ENCODE results near the gene PTGER2. TPM values are rescaled to one million over a fixed set of nuclear protein-coding genes. Genes with fewer than 3 reads are reported as not detected.

Gene PTGER2
- total and polyA plus RNA-seq, 8 donors: 1.3 to 22.0 (median 10.6) TPM

- no peak overlapping the region for H3K27ac ChIP-seq
- WGBS, 5 donors: 84 to 98% (median 87%) methylated on average over 1 of the region's 1 CpG
- intact Hi-C loops (cut with DNase I; ENCODE audit: low total_unique reads): no loop called here
- no peaks in the 10 kb centered on the region for H3K36me3 ChIP-seq
- TF ChIP-seq POLR2A (IDR thresholded peaks at IDR 0.05): no peak
- no peak for TF ChIP-seq CTCF (IDR thresholded peaks at IDR 0.05)
- TF ChIP-seq POLR2AphosphoS5 (IDR thresholded peaks at IDR 0.05): no peak
- no peak for TF ChIP-seq EP300 (IDR thresholded peaks at IDR 0.05)
- no peaks in the 10 kb centered on the region for H3K9me3 ChIP-seq
- H3K4me1 ChIP-seq: peaks cover 0 to 8% (median 0%) of the 10 kb centered on the region in 4 donors
- no peak for DNase-seq
- H3K4me3 ChIP-seq: no peak overlapping the region
- no peaks in the 10 kb centered on the region for H3K27me3 ChIP-seq
Measured at GRCh38 chr14:52339262-52339661, 25.1 kb downstream of the PTGER2 start.

- no peak overlapping the region for H3K27ac ChIP-seq
- intact Hi-C loops (cut with DNase I; ENCODE audit: low total_unique reads): no loop called here
- H3K4me3 ChIP-seq: no peak overlapping the region
- H3K9me3 ChIP-seq: no peaks in the 10 kb centered on the region
- no peak for DNase-seq
- no peaks in the 10 kb centered on the region for H3K36me3 ChIP-seq
- 67 to 100% (median 88%) methylated on average over 1 of the region's 1 CpG for WGBS, 5 donors
- H3K27me3 ChIP-seq: no peaks in the 10 kb centered on the region
- H3K4me1 ChIP-seq: peaks cover 0 to 6% (median 0%) of the 10 kb centered on the region in 4 donors
- TF ChIP-seq POLR2A (IDR thresholded peaks at IDR 0.05) (no peak), POLR2AphosphoS5 (IDR thresholded peaks at IDR 0.05) (no peak), EP300 (IDR thresholded peaks at IDR 0.05) (no peak), CTCF (IDR thresholded peaks at IDR 0.05) (no peak)
Measured at GRCh38 chr14:52342849-52343596, 28.9 kb downstream of the PTGER2 start.

- Histone ChIP-seq H3K4me3 (no peak overlapping the region), H3K9me3 (no peaks in the 10 kb centered on the region), H3K36me3 (no peaks in the 10 kb centered on the region), H3K27ac (no peak overlapping the region), H3K4me1 (peaks cover 0 to 22% (median 4%) of the 10 kb centered on the region in 4 donors), H3K27me3 (no peaks in the 10 kb centered on the region)
- DNase-seq: no peak
- intact Hi-C loops (cut with DNase I; ENCODE audit: low total_unique reads): no loop called here
- 77 to 92% (median 92%) methylated on average over 4 of the region's 4 CpGs for WGBS, 5 donors
- TF ChIP-seq POLR2A (IDR thresholded peaks at IDR 0.05) (no peak), POLR2AphosphoS5 (IDR thresholded peaks at IDR 0.05) (no peak), CTCF (IDR thresholded peaks at IDR 0.05) (no peak), EP300 (IDR thresholded peaks at IDR 0.05) (no peak)
Measured at GRCh38 chr14:52346778-52347177, 32.7 kb downstream of the PTGER2 start.

GRCh38 chr14:52348279-52348678, 34.2 kb downstream of the PTGER2 start:
- peak overlapping the region in 3 of 5 donors; percentile 15 to 79 (median 18) for H3K27ac ChIP-seq
- no peak for DNase-seq

More at GRCh38 chr14:52348279-52348678, 34.2 kb downstream of the PTGER2 start:
- WGBS, 5 donors: 70 to 77% (median 75%) methylated on average over 5 of the region's 5 CpGs
- no peaks in the 10 kb centered on the region for H3K36me3 ChIP-seq
- TF ChIP-seq CTCF (IDR thresholded peaks at IDR 0.05) (no peak), POLR2AphosphoS5 (IDR thresholded peaks at IDR 0.05) (no peak), EP300 (IDR thresholded peaks at IDR 0.05) (no peak), POLR2A (IDR thresholded peaks at IDR 0.05) (no peak)
- no peak overlapping the region for H3K4me3 ChIP-seq
- intact Hi-C loops (cut with DNase I; ENCODE audit: low total_unique reads): no loop called here
- H3K27me3 ChIP-seq: no peaks in the 10 kb centered on the region
- peaks cover 0 to 31% (median 9%) of the 10 kb centered on the region in 4 donors for H3K4me1 ChIP-seq
- no peaks in the 10 kb centered on the region for H3K9me3 ChIP-seq
